ENCODE data around the gene SUFU.
"Not testable (repeated sequence)": the region's sequence is repeated elsewhere in the genome, so short reads cannot be mapped to it uniquely, and the experiment has no call there.

Gene SUFU

DNA sequence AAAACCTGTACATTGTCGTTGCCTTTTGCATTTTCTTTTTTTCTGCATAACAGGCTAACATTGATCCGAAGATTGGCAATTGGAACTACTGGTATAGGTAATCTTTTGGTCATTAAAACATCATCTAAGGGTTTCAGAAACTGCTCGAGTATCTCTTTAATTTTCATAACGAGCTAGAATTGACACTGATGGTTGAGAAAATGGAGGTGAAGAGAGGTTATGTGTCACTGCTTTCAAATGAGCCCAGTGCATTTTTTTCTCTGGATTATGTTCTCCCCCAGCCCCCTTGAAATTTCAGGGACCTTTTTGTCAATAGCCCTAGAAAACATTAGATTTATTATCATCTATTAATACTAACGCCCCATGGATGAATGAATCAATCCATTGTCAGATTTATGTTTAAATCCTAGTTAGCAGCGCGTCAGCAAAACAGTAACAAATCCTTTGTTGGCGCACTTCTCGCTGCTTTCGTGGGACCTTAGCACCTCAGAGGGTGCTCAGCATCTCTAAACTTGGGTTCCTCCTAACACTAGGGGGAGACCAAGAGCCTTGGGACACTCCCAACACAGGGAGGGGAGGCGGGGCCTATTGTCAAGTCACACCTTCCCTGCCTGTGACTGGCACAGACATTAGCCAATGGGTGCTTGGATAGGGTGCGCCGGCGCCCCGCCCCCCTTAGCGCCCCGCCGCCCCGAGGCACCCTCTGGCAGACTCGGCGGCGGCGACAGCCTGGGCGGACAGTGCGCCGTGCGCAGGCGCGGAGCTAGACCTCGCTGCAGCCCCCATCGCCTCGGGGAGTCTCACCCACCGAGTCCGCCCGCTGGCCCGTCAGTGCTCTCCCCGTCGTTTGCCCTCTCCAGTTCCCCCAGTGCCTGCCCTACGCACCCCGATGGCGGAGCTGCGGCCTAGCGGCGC, at the start of gene SUFU:
Gene SUFU (plus strand): TSS at position 709 of the 915 bp plus-strand sequence. CDS start 181 bp downstream, at position 890.
- peak; percentile 75 for FAIRE-seq

DNA sequence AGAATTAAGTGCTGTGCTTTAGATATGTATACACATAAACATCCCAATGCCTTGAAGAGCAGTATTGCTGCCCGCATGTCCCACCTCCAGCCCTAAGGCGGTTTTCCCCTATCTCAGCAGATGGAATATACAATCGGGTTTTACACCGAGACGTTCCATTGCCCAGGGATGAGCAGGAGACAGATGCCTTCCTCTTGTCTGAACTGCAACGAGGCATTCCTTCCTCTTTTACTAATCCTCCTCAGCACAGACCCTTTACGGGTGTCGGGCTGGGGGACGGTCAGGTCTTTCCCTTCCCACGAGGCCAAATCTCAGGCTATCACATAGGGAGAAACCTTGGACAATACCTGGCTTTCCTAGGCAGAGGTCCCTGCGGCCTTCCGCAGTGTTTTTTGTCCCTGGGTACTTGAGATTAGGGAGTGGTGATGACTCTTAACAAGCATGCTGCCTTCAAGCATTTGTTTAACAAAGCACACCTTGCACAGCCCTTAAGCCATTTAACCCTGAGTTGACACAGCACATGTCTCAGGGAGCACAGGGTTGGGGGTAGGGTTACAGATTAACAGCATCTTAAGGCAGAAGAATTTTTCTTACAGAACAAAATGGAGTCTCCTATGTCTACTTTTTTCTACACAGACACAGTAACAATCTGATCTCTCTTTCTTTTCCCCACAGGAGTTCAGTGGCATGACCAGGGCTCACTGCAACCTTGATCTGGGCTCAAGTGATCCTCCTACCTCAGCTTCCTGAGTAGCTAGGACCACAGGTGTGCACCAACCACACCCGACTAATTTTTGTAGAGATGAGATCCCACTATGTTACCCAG, 48.9 kb upstream of the SUFU start:
- FAIRE-seq = not testable (repeated sequence)

DNA sequence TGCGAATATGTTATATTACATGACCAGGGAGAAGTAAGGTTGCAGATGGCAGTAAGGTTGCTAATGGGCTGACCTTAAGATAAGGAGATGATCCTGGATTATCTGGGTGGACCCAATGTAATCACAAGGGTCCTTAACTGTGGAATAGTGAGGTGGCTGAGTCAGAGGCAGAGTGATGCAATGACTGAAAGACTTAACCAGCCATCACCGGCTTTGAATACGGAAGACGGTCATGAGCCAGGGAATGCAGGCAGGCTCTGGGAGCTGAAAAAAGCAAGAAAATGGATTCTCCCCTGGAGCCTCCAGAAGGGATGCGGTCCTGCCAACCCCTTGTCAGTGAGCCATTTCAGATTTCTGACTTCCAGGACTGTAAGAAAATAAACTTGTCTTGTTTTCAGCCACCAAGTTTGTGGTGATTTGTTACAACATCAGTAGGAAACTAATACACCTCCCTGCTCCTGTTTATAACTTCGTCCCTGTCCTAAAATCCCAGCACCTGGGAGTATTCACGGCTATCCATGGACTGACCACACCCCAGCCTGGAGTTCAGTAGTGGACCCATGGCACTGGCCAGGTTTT, 47.8 kb upstream of the SUFU start:
- FAIRE-seq = no peak

DNA sequence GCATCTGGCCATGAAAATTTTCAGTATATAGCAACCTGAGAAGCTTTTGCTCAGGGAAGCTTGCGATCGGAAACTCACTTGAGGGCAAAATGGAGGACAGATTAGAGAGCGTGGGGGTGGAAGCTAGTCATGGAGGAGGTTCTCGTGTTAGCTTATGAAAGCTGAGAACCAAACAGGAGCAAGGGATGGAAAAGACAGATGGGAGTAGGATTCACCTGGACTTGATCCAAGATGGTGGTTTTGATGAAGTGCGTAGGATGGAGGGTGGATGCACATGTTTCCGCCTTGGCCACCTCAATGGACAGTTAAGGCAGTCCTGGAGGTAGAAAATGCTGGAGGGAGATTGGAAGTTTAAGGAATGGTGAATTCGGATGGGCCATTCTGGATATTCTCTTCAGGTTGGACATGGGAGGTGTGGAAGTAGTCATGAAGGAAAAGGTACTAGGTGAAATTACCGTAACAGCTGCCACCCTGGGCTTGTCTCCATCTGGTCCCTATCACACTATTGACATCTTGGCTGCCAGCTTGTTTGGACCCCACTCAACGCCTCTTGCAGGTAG, 46.1 kb upstream of the SUFU start:
- FAIRE-seq = no peak

DNA sequence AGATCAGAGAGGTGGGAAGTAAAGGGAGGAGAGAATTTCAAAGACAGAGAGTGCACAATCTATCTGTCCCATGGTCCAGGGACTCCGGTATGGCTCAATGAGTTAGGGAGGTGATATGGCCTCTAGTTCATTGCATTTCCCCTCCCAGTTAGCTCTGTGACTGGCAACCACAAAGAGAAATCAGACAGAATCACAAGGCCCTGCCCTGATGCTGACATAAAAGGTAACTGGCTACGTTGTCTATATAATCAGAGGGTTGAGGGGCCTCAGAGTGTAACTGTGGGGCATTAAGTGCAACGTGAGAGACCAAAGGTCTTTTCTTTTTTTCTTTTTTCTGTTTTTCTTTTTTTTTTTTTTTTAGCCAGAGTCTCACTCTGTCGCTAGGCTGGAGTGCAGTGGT, 45.1 kb upstream of the SUFU start:
- FAIRE-seq = no peak

DNA sequence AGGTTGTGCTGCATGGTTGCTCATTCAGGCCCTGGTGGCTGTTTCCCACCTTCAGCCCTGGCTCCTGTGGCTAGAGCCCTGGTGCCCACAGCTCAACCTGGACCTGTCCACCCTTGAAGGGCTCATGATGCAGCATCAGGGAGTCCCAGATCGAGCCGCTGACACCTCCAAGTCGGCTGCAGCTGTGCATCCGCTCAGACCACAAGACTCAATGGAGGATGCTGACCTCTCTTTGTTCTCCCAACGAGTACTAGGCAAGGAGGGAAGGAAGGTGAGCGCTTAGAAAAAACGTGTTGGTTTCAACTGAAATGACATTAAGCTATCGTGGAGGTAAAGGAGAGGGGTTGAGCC, 43.0 kb upstream of the SUFU start:
- FAIRE-seq = no peak

GRCh38 chr10:102461187-102462054, 42.4 kb upstream of the SUFU start:
- FAIRE-seq = no peak

DNA sequence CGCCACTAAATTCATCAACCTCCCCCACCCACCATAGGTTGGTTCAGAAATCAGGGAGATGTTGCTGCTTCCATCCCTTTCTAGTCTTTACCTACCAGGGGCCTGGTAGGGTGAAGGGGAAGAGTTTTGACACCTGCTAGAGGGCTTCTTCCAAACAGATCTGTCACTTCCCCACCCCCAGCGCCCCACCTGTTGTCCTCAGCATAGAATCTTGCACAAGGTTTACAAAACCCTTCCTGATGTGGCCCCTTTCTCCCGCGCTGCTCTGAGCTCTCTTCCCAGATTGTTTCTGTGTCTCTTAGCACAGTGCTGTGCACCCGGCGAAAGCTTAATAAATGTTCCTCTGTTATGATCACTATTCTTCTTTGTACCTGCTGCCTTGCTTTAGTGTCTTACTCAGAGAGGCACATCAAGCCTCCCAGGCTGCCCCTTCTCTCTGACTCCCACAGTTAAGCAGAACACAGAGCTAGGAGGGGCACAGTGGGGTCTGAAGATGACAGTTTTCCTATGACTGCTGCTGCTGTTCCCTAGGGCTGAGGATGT, 41.2 kb upstream of the SUFU start:
- FAIRE-seq = no peak

GRCh38 chr10:102463983-102464382, 39.8 kb upstream of the SUFU start:
- FAIRE-seq = no peak

DNA sequence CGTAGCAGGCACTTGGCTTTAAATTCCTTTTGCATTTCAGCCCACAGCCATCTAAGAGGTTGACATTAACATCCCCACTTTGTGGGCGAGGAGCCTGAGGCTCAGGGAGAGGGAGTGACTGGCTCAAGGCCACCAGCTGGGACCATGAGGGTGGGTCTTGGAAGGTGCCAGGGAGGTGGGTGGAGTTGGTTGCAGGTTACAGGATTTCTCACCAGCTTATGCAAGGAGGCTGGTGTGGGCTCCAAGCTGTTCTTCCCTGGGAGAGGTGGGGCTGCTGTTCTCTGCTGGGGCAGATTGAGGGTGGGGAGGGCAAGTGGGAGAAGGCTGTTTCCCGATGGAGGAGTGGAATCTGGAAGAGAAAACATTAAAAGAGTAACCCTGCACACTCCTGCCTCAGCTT, 38.3 kb upstream of the SUFU start:
- no peak for FAIRE-seq

DNA sequence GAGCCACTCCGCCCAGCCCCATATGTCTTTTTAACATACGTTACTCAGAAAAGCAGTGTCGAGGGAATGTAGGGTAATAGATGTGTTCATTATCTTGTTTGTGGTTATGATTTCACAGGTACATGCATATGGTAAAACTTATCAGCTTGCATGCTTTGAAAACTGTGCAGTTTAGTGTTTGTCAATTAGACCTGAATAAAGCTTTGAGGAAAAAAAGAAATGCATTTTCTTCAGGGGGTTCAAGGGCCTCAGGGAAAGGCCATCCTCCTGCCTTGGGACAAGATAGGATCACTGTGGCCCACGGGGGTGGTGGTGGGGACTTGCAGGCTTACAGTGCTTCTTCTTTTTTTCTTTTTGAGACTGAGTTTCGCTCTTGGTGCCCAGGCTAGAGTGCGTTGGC, 36.5 kb upstream of the SUFU start:
- FAIRE-seq = no peak

DNA sequence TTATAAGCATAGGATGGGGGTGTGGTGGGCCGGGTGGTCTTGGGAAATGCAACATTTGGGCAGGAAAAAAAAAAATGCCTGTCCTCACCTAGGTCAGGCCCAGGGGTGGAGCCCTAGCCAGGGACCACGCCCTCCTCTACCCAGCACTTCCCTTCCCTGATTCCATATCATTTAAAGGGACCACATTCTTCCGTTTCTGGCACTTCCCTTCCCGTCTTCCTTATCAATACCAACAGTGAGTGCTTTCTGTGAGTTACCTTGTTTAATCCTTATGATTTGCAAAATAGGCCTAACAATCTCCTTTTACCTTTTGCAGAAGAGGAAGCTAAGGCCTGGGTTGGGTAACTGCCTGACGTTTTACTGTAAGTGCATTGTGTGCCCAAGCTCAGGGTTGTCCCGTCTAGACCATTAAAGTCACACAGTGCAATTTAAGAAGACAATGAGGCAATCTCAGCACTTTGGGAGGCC, 35.8 kb upstream of the SUFU start:
- FAIRE-seq = no peak

DNA sequence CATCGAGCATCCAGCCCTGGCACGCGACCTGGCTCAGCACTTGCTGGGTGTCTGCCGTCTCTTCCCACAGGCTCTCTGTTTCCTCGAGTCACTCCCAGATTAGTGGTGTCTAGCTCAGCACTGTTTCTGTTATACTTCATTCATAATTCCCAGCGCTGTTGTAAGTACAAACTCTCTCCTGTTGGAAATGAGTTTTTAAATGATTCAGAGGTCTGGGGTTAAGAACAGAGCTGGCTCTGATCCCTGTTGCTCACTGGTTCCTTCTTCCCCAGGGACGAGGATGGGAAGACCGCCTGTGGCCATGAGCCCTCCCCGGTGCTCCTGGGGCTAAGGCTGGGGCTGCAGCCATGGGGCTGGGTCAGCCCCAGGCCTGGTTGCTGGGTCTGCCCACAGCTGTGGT, 35.1 kb upstream of the SUFU start:
- FAIRE-seq = no peak

DNA sequence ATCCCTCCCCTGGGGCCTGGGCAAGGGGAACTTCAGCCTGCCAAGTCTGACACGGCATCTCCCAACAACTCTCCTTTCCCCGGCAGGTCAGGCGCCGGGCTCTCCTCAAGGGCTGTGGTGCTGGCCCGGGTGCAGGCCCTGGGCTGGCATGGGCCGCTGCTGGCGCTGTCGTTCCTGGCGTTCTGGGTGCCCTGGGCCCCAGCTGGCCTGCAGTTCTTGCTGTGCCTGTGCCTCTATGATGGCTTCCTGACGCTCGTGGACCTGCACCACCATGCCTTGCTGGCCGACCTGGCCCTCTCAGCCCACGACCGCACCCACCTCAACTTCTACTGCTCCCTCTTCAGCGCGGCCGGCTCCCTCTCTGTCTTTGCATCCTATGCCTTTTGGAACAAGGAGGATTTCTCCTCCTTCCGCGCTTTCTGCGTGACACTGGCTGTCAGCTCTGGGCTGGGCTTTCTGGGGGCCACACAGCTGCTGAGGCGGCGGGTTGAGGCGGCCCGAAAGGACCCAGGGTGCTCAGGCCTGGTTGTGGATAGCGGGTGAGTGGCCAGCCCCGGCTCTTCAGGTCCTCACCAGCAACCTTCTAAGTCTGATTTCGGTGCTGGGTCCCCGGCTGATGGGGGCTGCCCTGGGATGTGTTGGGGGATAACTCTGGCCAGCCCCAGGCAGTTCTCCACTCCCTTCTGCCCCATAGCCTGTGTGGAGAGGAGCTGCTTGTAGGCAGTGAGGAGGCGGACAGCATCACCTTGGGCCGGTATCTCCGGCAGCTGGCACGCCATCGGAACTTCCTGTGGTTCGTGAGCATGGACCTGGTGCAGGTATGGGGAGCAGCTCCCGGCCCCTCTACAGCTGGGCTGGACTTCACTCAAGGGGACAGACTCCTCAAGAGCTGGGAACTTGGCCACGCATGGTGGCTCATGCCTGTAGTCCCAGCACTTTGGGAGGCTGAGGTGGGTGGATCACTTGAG, 32.9 kb upstream of the SUFU start:
- FAIRE-seq = no peak

DNA sequence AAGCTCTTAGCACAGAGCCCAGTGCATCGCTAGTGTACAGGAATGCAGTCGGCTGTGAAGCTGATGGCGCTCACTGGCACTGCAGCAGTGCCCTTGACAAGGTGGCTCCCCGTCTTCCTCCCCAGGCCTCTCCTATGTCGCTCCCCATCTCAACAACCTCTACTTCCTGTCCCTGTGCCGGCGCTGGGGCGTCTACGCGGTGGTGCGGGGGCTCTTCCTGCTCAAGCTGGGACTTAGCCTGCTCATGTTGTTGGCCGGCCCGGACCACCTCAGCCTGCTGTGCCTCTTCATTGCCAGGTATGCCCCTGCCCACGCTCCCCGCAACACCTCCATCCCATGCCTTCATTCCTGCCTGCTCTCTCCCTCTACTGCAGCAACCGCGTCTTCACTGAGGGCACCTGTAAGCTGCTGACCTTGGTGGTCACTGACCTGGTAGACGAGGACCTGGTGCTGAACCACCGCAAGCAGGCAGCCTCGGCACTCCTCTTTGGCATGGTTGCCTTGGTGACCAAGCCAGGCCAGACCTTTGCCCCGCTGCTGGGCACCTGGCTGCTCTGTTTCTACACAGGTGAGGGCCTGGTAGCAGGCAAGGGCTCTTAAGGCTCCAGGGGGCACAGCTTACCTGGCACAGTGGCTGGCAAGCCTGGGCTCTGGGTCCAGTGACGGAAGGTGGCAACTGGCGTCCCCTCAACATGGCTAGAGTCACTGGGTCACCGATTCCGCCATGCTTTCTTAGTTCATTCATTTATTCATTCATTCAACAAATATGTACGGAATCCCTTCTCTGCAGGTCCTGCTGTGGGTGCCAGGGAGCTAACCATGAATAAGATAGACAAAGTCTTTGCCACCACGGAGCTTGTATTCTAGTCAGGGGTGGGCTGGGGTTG, 30.1 kb upstream of the SUFU start:
- FAIRE-seq = no peak

GRCh38 chr10:102475451-102476040, 28.2 kb upstream of the SUFU start:
- no peak for FAIRE-seq

DNA sequence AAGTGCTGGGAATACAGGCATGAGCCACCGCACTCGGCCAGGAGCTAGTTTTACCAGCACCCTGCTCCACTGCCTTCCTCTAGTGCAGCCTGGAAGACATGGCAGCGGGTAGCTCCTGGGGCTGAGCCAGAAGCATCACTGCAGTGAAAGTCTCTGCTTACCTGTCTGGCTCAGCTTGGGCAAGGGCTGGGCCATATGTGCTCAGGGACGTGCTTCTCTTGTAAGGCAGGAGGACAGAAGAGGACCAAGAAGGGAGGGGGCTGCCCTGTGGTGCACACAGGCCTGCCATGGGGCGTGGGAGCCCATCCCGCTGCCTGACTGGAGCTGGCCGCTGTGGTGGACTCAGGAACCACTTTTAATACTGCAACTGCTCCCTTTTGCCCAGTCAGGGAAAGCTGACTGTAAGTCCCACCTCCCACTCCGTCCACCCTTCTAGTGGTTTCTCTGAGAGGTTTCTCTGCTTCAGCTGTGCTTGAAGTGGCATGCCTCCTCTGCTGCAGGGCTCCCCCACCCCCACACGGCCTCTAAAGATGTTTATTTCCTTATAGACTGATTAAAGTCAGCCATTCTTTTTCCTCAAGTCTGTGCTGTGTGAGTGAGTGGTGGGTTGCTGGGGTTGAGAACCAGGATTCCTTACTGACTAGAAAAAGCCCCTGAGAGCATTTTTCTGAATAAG, 27.2 kb upstream of the SUFU start:
- FAIRE-seq = no peak

DNA sequence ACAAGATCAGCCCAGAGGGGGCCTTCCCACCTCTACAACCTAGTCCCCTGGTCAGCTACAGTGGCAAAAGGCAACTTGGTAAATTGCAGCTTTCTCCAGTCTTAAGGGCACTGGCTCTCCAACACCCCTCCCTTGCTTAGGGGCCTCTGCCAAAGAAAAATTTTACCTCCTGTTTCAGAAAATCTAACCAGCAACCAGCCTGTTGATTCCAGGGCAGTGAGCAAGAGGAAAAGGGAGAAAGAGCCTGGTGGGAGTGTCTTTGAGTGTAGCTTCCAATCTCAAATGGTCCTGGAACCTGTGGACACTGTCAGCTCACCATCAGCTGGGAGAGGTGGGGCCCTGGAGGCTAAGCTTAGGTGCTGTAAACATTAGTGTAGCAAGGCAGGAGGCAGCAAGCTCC, 24.1 kb upstream of the SUFU start:
- no peak for FAIRE-seq

- FAIRE-seq = no peak
Observed at GRCh38 chr10:102480396-102480795, 23.4 kb upstream of the SUFU start.

All from islet of Langerhans (tissue), 1 donor.